OCI-LY3 (cell line): Measurements from ENCODE around the gene LRP2BP.
A peak's percentile ranks its signal among the peaks of the same experiment; 100 is the strongest.

Experiments used
- H2AFZ ChIP-seq: fragments of 200-600, 300-600 bp; shearing (Covaris generic); 2 replicates; pipeline ENCODE4 v1.6.0; 2014; ENCODE audit warnings: antibody characterized with exemption, low read depth, low read length
- H3K27ac ChIP-seq: fragments of 200-600, 300-600 bp; sonication (generic); 2 replicates; pipeline ENCODE4 v1.5.1; 2014; ENCODE audit warnings: mild to moderate bottlenecking, low read length, moderate library complexity, mixed read lengths
- H3K27me3 ChIP-seq: fragments of 200-600, 300-600 bp; sonication (generic); 2 replicates; pipeline ENCODE4 v1.6.1; 2014; ENCODE audit warnings: low read depth, low read length, mixed read lengths
- H3K36me3 ChIP-seq: fragments of 200-600, 300-600 bp; sonication (generic); replicated peaks from 2 replicates; pipeline ENCODE3; 2014; ENCODE audit warnings: low read depth, low read length, mixed read lengths
- H3K4me1 ChIP-seq: fragments of 300-600, 200-600 bp; sonication (generic); 2 replicates; pipeline ENCODE4 v1.6.1; 2014; ENCODE audit warnings: low read length, mixed read lengths
- H3K4me2 ChIP-seq: fragments of 200-600, 300-600 bp; sonication (generic); 2 replicates; pipeline ENCODE4 v1.6.1; 2014; ENCODE audit warnings: low read length, mixed read lengths
- H3K4me3 ChIP-seq: fragments of 300-600, 200-600 bp; sonication (generic); 2 replicates; pipeline ENCODE4 v1.5.1; 2014; ENCODE audit warnings: antibody characterized with exemption, mild to moderate bottlenecking, low read length, moderate library complexity
- H3K79me2 ChIP-seq: fragments of 300-600, 200-600 bp; shearing (Covaris generic); 2 replicates; pipeline ENCODE4 v1.6.1; 2014; ENCODE audit warnings: mild to moderate bottlenecking, low read length, mixed read lengths
- H3K9ac ChIP-seq: fragments of 300-600, 200-600 bp; shearing (Covaris generic); 2 replicates; pipeline ENCODE4 v1.6.0; 2014; ENCODE audit warnings: mild to moderate bottlenecking, low read length, moderate library complexity
- H3K9me3 ChIP-seq: fragments of 200-600, 300-600 bp; shearing (Covaris generic); 2 replicates; pipeline ENCODE4 v1.6.1; 2014; ENCODE audit warnings: low read length, mixed read lengths; ENCODE audit not compliant: insufficient read depth
- H4K20me1 ChIP-seq: fragments of 200-600, 300-600 bp; sonication (generic); 2 replicates; pipeline ENCODE4 v1.6.1; 2016; ENCODE audit warnings: low read length, mixed read lengths; ENCODE audit not compliant: insufficient read depth
- CTCF ChIP-seq: fragments of 200-600, 300-600 bp; sonication (generic); IDR thresholded peaks from 2 replicates; pipeline ENCODE4 v1.5.1; 2014; ENCODE audit warnings: antibody characterized with exemption, low read length, low read depth
- EZH2phosphoT487 ChIP-seq: fragments of 200-600 bp; shearing (Covaris generic); IDR thresholded peaks from 2 replicates; pipeline ENCODE4 v1.6.1; 2018; ENCODE audit warnings: antibody characterized with exemption, mixed run types, low read depth

Gene LRP2BP

GRCh38 chr4:185357211-185357610 is 38.5 kb downstream of the LRP2BP start:
- no peaks in the 10 kb centered on the region for H3K79me2 ChIP-seq
- H3K27me3 ChIP-seq, result no peaks in the 10 kb centered on the region
- H3K36me3 ChIP-seq, result peaks cover 8% of the 10 kb centered on the region
- peaks cover 39% of the 10 kb centered on the region for H3K4me1 ChIP-seq
- H3K9ac ChIP-seq, result no peak overlapping the region
- H2AFZ ChIP-seq, result no peak overlapping the region
- TF ChIP-seq EZH2phosphoT487 (no peak), CTCF (no peak)
- no peak overlapping the region for H3K4me3 ChIP-seq
- peak overlapping the region; percentile 44 for H3K27ac ChIP-seq
- H3K9me3 ChIP-seq, result no peaks in the 10 kb centered on the region
- no peak overlapping the region for H3K4me2 ChIP-seq
- H4K20me1 ChIP-seq, result no peaks in the 10 kb centered on the region

DNA sequence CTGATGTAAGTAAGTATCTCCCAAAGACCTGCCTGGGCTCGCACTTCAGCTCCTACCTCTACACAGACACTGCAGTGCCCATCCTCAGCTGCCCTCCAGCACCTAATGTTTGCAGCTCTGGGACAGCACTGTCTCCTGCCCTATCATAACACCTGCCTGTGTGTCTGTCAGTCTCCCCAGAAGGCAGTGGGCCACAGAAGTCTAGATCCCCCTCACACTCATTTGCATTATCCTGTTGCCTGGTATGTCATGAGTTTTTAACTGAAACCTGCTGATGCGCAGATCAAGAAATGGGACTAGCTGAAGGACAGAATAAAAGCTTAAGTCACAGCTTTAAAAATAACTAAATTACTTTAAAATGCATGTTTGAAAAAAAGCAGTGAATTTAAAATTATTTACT is 43.0 kb downstream of the LRP2BP start:
- no peak overlapping the region for H2AFZ ChIP-seq
- peak overlapping the region; percentile 56 for H3K4me2 ChIP-seq
- peaks cover 54% of the 10 kb centered on the region for H3K4me1 ChIP-seq
- H3K36me3 ChIP-seq, result peaks cover 19% of the 10 kb centered on the region
- no peaks in the 10 kb centered on the region for H4K20me1 ChIP-seq
- no peak overlapping the region for H3K4me3 ChIP-seq
- H3K27ac ChIP-seq, result peak overlapping the region; percentile 100
- H3K9ac ChIP-seq, result peak overlapping the region; percentile 70; the same call in 1 of the 2 replicates
- no peaks in the 10 kb centered on the region for H3K27me3 ChIP-seq
- H3K79me2 ChIP-seq, result no peaks in the 10 kb centered on the region
- TF ChIP-seq EZH2phosphoT487 (no peak), CTCF (no peak)
- no peaks in the 10 kb centered on the region for H3K9me3 ChIP-seq

DNA sequence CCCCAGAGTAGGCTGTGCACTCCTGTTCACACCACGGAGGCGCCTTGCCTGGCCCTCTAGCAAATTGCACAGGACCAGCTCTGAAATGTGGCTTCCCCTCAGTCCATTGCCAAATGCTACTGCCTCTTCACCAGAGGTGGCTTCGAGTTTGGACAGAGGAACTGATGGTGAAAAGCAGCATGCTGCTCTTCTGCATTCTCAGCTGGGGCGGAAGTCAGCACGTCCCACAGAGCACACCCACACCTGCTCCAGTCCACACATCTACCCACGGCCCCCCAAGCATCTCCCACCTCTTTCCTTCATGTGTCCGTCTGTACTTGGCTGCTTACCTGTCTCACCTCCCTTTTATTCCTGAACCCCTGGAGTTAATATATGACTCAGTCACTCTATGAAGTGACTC is 43.5 kb downstream of the LRP2BP start:
- Histone ChIP-seq H3K27ac (peak overlapping the region; percentile 100), H3K36me3 (peaks cover 18% of the 10 kb centered on the region)
- TF ChIP-seq EZH2phosphoT487, result no peak
- TF ChIP-seq CTCF, result no peak

DNA sequence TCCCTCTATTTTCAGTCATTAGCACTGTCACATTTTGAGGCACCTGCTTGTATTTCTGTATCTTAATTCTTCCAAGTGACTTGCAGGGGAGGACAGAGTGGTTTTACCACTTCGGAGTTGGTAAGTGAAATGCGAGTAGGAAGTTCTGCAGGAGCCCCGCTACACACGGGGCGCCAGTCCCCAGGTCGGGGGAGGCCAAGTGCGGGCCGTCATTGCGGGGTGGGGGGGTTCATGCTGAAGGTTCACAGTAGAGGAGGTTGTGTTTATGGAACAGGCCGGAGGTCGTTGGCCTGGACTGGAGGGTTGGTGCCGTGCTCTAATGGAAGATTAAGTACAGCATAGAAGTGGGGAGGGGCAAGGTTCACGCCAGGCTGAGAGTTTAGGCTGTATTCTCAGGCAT is 44.0 kb downstream of the LRP2BP start:
- no peak overlapping the region for H2AFZ ChIP-seq
- TF ChIP-seq EZH2phosphoT487 (no peak), CTCF (no peak)
- no peaks in the 10 kb centered on the region for H3K27me3 ChIP-seq
- no peaks in the 10 kb centered on the region for H4K20me1 ChIP-seq
- H3K36me3 ChIP-seq, result peaks cover 18% of the 10 kb centered on the region
- H3K4me3 ChIP-seq, result no peak overlapping the region; the same call in 1 of the 2 replicates
- no peaks in the 10 kb centered on the region for H3K9me3 ChIP-seq
- peak overlapping the region; percentile 100 for H3K27ac ChIP-seq
- H3K79me2 ChIP-seq, result no peaks in the 10 kb centered on the region
- H3K9ac ChIP-seq, result peak overlapping the region; percentile 70; the same call in 1 of the 2 replicates
- peak overlapping the region; percentile 56 for H3K4me2 ChIP-seq
- peaks cover 44% of the 10 kb centered on the region for H3K4me1 ChIP-seq

More for the DNA sequence above, 43.5 kb downstream of the LRP2BP start:
- H3K9ac ChIP-seq, result peak overlapping the region; percentile 70; the same call in 1 of the 2 replicates
- no peak overlapping the region for H3K4me3 ChIP-seq
- peak overlapping the region; percentile 56 for H3K4me2 ChIP-seq
- no peaks in the 10 kb centered on the region for H4K20me1 ChIP-seq
- H3K27me3 ChIP-seq, result no peaks in the 10 kb centered on the region
- no peaks in the 10 kb centered on the region for H3K79me2 ChIP-seq
- no peak overlapping the region for H2AFZ ChIP-seq
- peaks cover 49% of the 10 kb centered on the region for H3K4me1 ChIP-seq
- no peaks in the 10 kb centered on the region for H3K9me3 ChIP-seq
